Stimulated activated CD4-positive, alpha-beta T cell treated with anti-CD3 and anti-CD28 coated beads, Interleukin-2, amount 100 ng/mL, for 24 hours (primary cell): ENCODE results near the gene LRP1B.

Source experiments
- DNase-seq, 2 donors: peaks; one replicate each; pipeline ENCODE4 v3.0.0-alpha.2; 2020

LRP1B gene

GRCh38 chr2:141062031-141062430 lies 1068.8 kb downstream of the LRP1B start:
- no peak for DNase-seq

DNA sequence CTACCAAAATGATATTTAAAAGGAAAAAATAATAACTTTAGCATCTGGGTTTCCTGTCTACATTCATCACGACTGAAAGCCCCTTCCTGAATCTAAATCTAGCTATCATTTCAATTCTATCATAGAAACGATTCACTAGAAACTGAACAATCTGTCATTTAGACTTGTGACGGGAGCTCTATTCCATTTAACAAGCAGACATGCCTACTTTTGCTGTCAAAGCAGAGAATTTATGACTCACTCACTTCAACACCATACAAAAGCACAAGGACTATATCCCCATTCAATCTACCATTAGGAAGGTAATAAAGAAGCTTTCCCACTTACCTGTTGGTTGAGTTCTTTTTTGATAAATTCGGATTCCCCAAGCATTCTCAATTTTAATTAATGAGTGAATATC lies 1072.3 kb downstream of the LRP1B start:
- DNase-seq: no peak

DNA sequence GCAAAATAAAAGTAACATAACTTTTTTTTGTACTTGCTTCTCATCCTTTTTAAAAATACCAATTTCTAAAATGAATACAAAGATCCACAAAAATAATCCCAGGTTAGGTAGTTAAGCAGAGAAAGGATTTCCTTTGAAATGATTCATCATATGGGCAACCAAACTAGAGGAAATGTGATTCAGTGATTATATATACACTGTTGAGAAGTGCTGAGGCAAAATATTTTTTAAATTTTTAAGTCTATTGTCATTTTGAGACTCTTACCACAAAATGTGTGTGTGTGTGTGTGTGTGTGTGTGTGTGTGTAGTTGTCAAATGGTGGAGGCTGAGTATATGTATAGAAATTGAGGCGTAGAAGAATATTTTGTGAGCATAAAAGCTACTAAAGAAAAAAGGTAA lies 1075.3 kb downstream of the LRP1B start:
- DNase-seq: no peak

GRCh38 chr2:141048951-141049350 lies 1081.9 kb downstream of the LRP1B start:
- no peak for DNase-seq

GRCh38 chr2:141041281-141041680 lies 1089.5 kb downstream of the LRP1B start:
- DNase-seq: no peak

- DNase-seq: no peak
Observed at GRCh38 chr2:141038341-141038740, 1092.5 kb downstream of the LRP1B start.

- DNase-seq: no peak
Observed at GRCh38 chr2:141037361-141037760, 1093.5 kb downstream of the LRP1B start.

DNA sequence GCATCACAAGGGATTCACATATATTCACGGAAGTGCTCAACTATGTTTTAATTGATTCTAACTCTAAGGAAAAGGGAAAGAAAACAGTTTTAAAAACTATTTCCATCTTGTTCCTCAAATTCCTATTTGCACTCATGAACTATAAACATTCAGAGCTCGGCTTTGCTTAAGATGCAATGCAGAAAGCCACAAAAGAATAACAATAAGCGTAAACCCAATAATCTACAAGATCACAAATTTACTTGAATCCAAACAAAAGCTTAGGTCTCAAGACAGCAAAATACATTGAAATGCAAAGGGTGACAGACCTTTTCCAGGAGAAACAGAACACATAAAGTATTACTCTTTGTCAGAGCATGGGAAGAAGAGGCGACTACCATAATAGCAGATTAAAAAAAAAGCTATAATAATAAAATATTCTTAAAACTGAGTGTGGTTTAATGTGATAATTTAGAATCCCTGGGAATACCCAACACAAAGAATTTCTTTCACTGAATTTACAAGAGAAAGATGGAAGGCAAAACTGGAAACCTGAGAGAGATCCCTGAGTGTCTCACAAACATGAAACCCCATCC lies 1094.9 kb downstream of the LRP1B start:
- no peak for DNase-seq

DNA sequence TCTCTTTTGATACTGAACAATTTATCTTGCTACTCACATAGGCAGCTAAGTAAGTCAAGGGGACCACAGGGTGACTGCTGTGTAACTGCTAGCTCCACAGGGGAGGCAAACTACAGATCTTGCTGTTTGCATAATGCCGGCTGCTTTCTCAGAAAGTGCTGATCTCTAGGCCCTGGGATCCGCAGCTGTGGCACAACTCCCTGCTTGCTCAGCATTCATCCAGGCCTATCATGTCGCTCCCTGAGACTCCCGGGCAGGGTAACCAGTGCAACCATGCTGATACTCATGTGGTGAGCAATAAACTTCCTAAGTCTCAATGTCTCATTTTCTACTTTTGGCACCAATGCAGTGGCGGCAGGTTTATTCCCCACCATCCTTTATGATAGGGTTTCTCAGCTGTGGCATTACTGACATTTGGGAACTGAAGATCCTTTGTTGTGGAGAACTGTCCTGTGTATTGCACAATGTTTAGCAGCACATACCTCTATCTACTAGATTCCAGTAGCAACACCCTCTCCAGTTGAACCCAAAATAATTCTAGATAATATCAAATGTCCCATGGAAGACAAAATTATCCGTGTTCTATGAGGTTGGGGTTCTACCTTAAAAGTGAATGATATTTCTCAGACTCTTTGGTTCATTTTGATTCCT lies 1101.3 kb downstream of the LRP1B start:
- no peak for DNase-seq

GRCh38 chr2:141027221-141027620 lies 1103.6 kb downstream of the LRP1B start:
- DNase-seq: no peak

GRCh38 chr2:141021611-141022010 lies 1109.2 kb downstream of the LRP1B start:
- DNase-seq: no peak

GRCh38 chr2:141021109-141021508 lies 1109.7 kb downstream of the LRP1B start:
- DNase-seq: no peak

GRCh38 chr2:141020346-141020745 lies 1110.5 kb downstream of the LRP1B start:
- DNase-seq: no peak

DNA sequence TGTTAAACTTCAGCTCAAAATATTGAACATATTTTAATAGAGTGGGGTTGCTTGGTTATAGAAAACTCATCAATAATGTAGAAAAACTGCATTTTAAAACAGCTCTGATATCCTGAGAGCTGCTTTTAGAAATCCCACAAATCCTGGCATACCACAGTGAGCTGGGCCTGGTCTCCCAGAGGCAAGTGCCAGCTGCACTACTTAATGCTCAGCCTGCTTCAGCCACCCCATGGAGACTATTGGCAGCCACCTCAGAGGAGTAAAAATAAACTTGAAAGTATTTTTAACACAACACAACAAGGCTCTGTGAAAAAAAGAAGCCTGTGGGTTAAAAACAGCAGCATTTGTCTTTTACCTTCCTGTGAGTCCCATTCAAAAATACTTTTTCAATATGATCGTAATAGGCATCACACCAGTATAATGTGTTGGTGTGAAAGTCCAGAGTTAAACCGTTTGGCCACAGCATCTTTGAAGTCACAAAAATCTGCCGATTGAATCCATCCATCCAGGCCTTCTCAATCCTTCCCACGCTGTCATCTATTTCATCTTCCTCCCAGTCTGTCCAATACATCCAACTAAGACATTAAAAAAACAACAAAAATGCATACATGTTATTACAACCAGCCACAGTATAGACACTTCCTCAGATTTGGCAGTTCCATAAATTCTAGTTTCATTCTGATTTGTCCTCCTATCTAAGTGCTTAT lies 1115.3 kb downstream of the LRP1B start:
- DNase-seq: no peak

- DNase-seq: no peak
Observed at GRCh38 chr2:141003967-141004657, 1126.7 kb downstream of the LRP1B start.

GRCh38 chr2:141001750-141002149 lies 1129.1 kb downstream of the LRP1B start:
- DNase-seq: no peak

GRCh38 chr2:140998577-140998976 lies 1132.2 kb downstream of the LRP1B start:
- no peak for DNase-seq

- no peak for DNase-seq
Observed at GRCh38 chr2:140998017-140998416, 1132.8 kb downstream of the LRP1B start.

DNA sequence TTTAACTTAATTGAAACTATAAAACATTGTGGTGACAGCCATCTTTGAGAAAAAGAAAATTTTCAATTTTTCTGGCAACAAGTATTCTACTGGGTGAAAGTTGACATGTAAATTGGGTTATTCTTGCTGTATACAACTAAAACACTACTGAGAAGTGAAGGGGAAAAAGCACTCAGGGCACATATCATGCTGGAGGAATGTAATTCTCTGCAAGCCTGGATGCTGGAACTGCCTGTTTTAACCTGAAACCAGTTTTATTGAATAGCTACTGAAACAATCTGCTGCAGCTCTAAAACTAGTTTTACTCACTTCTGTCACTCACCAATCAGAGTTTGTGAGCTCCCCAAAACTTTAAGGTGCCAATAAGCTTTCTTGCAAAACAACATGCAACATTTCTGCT lies 1136.0 kb downstream of the LRP1B start:
- no peak for DNase-seq

DNA sequence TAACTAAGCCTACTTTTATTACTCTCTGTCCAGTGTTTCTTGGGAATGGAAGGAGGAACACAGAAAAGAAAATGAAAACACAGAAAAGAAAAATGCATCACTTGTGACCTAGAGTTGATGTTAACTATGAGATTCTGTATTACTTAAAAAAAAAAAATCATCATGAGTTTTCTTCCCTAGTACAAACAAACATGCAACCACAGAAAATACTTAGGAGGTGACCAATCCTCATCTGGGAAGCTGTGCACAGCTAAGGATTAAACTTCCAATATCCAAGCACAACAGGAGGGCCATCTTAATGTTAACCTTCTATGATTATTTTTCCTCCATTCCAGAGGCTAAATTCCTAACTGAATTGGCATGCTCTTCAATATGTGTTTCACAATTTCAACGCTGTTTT lies 1140.4 kb downstream of the LRP1B start:
- no peak for DNase-seq

GRCh38 chr2:140988597-140988996 lies 1142.2 kb downstream of the LRP1B start:
- no peak for DNase-seq

- DNase-seq: no peak
Observed at GRCh38 chr2:140986456-140986855, 1144.4 kb downstream of the LRP1B start.

DNA sequence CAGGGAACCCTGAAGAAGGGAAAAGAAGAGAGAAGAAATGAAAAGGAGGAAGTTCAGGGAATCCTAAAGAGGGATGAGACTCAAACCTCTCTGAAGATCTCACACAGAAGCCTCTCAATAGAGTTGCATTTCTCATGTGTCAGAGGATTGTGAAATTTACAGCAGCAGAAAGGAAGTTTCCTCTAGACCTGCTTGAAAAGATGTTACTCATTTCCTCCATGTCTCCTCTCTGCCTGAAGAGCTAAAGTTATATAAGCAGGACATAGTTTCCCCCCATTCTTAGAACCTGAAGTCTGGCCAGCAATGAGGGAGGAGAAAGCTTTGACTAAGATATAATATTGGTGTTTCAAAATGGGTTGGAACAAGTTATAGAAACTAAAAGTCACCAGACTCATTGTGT lies 1155.6 kb downstream of the LRP1B start:
- DNase-seq: no peak

GRCh38 chr2:140972724-140973123 lies 1158.1 kb downstream of the LRP1B start:
- DNase-seq: no peak
